HEK293 (cell line): Measurements from ENCODE around the gene KRTAP27-1.

Experiments used
- ATF2 ChIP-seq: fragments of 450-650 bp; formaldehyde crosslinking; IDR thresholded peaks from 2 replicates; pipeline ENCODE4 v1.5.1; 2016; ENCODE audit warnings: missing biosample characterization, missing genetic modification characterization, low read depth
- CTCF ChIP-seq: fragments of 450-650 bp; formaldehyde crosslinking; IDR thresholded peaks from 2 replicates; pipeline ENCODE4 v1.5.1; 2016; ENCODE audit warnings: missing biosample characterization, missing genetic modification characterization
- HOXA7 ChIP-seq: sonication (generic); formaldehyde crosslinking; IDR thresholded peaks from 2 replicates; pipeline ENCODE4 v1.8.1; 2022; ENCODE audit warnings: missing genetic modification reagents, borderline replicate concordance
- ZNF280D ChIP-seq: fragments of 450-650 bp; formaldehyde crosslinking; IDR thresholded peaks from 2 replicates; pipeline ENCODE4 v1.5.1; 2016; ENCODE audit warnings: missing biosample characterization, missing genetic modification characterization
- ZNF555 ChIP-seq: fragments of 450-650 bp; formaldehyde crosslinking; conservative IDR thresholded peaks from 2 replicates; pipeline ENCODE4 v1.5.1; 2017; ENCODE audit warnings: missing biosample characterization, mild to moderate bottlenecking, missing genetic modification characterization, inconsistent platforms

- TF ChIP-seq HOXA7 (CRISPR knock-in tag) (no peak), ZNF555 (tag by site-specific recombination) (no peak), ZNF280D (tag by site-specific recombination) (no peak), ATF2 (tag by site-specific recombination) (no peak), CTCF (no peak)
These were observed 17.0 kb upstream of the KRTAP27-1 start for GRCh38 chr21:30354308-30355005.
